NCI-H2196 treated with DMSO at 0.1 percent for 48 hours (cell line): ENCODE results near the gene ACTL7A.
"Not testable (repeated sequence)": the region's sequence is repeated elsewhere in the genome, so short reads cannot be mapped to it uniquely, and the experiment has no call there.

Experiments
- DNase-seq: peaks from one replicate; lab custom pipeline; 2025; ENCODE audit not compliant: unreplicated experiment; lab: John Stamatoyannopoulos, UW

Gene ACTL7A

DNA sequence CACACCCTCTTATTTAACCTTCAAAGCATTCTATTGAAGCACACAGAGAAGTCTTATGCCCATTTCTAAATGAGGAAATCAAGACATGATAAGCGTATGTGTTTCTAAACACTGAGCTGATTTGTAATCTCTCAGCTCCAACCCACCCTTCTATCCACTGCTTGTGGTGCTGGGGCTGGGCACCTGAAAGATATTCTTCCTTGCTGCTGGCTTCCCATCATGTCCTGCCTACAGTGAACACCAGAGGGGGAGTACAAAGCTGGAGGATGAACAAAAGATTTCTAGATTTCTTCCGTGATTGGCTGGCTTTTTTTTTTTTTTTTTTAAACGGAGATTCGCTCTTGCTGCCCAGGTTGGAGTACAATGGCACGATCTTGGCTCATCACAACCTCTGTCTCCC, 14.4 kb downstream of the ACTL7A start:
- no peak for DNase-seq

DNA sequence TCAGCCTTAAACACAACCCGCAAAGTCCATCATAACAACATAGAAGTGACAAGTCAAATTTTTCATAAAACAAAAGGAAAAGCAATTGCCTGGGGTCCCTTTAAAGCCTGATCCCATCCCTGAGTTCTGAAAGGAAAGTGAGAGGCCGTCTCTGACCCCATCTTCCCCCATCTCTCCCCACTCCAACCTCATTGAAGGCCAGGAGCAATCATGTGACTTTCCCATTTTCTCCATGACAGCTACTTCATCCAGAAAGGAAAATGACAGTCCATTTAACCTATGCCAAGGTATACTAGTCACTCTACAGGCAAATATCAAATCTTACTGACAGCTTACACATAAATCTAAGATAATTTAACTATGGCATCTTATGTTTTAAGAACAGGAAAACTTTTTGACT, 15.5 kb downstream of the ACTL7A start:
- DNase-seq, result no peak

DNA sequence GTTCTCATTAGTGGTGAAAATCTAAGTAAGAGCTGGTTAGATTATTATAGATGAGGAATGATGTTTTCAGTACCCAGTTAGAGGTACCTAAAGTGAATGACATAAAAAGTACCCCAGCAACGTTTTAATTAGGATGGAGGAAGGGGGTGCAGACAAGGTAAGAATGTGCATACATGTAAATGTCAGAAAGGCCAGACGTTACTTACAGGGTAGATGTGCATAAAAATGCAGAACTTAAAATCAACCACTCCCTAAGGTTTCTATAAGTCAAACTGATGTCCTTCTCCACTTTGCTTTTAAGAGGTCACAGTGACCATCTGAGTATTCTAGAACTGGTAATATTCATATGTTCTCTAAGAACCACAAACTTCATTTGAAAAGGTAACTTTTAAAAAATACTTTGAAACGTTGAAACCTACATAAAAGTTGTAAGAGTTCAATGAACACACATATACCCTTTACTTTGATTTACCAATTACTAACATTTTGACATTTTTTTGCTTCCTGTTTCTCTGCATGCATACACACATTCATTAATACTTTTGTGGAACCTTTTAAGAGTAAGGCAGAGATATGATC, 18.8 kb downstream of the ACTL7A start:
- no peak for DNase-seq

DNA sequence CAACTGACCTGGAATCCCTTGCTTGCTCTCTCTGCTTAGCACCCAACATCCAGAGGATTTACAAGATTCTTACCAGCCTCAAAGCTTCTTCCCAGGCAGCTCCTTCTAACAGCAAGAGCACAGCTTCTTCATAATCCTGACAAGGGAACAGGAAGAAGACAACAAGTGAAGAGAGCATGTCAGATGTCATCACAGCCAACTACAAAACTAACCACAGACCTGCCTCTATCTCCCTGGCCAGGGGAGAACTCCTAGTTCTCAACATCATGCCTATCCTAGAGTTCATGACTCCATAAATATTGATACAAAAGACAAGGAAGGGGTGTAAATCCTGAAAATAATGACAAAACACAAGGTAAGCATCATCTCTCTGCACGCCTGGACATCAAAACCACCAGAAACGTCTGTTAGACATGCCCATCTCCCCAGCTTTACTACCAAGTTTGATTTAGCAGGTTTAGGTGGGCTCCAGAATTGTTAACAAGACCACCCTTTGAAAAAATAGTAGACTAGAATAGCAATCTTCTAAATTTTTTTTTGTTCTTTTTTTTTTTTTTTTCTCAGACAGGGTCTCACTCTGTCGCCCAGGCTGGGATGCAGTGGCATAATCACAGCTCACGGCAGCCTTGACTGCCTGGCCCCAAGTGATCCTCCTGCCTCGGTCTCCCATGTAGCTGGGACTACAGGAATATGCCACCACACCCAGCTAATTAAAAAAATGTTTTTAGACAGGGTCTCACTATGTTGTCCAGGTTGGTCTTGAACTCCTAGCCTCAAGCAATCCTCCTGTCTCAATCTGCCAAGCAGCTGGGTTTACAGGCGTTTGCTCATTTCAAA, 20.2 kb downstream of the ACTL7A start:
- DNase-seq, result no peak

DNA sequence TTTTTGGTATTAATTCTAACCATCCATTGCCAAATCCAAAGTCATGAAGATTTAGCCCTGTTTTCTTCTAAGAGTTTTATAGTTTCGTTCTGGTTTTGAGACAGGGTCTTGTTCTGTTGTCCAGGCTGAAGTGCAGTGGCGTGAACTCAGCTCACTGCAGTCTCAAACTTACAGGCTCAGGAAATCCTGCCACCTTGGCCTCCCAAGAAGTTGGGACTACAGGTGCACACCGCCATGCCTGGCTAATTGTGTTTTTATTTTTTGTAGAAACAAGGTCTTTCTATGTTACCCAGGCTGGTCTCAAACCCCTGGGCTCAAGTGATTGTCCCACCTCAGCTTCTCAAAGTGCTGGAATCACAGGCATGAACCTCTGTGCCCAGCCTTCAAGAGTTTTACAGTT, 21.0 kb downstream of the ACTL7A start:
- DNase-seq, result no peak

DNA sequence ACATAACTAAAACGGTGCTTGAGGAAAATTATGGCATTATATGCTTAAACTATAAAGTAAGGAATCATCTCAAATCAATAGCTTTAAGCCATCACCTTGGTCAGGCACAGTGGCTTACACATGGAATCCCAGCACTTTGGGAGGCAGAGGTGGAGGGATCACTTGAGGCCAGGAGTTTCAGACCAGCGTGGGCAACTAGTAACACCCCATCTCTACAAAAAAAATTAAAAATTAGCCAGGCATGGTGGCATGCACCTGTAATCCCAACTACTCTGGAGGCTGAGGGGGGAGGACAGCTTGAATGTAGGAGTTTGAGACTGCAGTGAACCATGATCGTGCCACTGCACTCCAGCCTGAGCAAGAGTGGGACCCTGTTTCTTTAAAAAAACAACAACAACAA, 22.6 kb downstream of the ACTL7A start:
- no peak for DNase-seq

DNA sequence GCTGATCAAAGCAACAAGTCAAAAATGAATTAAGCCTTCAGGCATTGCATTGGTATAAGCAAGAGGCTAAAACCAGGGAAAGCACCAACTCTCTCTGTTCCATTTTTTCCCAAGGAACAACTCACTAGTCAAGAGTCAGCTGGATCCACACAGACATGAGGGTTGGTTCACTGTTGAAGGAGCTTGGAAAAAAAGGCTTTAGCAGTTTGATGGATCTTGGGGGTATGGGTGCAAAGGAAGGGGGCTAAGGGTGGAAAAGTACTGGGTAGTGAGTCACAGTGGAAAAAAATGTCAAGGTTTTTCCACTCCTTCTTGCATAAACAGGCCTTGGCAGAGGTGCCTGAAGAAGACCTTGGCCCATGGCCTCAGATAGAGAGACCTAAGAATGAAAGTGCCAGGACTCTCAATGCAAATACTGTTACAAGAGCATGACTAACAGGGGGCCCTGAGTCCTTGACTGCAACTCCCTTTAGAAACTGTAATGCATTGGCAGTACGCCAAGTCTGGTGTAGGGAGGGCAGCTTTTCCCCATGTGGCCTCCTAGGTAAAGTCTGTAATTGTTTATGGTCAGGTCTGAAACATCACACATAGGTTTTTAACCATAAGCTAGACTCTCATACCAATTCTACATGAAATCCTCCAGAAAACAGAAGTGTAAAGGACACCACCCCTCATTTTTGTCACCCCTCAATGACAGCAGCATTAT, 23.7 kb downstream of the ACTL7A start:
- DNase-seq, result peak; percentile 7

DNA sequence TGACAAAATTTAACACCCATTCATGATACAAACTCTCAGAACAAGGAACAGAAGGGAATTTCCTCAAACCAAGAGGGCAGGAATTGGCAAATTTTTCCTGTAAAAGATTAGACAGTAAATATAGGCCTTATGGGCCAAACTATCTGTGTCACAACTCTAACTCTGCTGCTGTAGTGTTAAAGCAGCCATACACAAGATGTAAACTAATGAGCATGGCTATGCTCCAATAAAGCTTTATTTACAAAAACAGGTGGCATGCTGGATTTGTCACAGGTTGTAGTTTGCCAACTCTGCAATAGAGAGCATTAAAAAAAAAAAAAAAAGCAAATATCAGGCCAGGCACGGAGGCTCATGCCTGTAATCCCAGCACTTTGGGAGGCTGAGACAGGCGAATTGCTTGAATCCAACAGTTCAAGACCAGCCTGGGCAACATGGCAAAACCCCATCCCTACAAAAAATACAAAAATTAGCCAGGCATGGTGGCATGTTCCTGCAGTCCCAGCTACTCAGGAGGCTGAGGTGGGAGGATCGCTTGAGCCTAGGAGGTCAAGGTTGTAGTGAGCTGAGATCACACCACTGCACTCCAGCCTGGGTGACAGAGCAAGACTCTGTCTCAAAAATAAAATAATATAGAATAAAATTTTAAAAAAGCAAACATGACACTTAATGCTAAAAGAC, 24.7 kb downstream of the ACTL7A start:
- not testable (repeated sequence) for DNase-seq

DNA sequence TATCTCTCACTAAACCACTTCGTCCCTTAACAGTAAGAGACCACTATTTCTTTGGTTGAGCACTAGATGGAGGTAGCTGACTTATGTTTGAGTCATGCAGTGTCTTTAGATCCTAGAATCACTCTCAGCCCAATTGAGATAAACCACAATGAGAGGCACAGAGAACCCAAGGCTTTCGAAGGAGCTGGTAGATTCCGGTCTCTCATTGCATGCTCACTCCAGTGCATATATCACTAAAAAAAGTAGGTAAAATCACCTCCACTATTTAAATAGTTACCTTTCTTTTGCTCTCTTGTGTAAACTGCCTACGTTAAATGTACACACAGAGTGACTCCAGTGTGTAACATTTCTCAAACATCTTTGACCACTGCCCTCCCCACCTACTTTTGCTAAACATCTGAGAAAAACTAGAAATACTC, 27.6 kb downstream of the ACTL7A start:
- DNase-seq, result peak; percentile 7

DNA sequence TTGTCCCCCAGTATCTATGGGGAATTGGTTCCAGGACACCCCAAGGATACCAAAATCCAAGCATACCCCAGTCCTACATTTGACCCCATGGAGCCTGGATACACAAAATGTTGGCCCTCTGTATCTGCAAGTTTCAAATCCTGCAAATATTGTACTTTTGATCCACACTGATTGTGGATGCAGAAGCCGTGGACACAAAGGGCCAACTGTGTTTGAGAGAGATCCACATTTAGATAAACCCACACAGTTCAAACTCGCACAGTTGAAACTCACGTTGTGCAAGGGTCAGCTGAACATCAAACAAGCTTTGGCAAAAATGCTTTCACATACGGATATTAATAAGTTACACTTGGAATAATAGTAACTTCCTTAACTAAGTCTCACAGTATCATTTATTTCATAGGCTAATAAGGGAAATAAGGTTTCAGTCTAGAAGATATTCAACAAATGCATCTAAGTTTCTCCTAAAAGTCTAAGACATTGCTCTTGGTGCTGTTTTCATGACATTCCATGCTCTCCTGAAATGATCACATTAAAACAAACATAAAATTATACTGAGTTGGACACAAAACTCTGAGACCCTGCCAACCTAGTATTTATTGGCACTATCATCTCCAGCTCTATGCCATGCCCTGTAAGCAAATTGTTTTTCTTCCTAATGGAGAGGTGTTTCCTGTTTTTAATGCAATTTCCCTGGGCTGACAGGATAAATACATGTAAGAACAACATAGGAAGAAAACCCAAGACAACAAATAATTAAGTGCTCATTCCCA, 32.3 kb downstream of the ACTL7A start:
- no peak for DNase-seq

DNA sequence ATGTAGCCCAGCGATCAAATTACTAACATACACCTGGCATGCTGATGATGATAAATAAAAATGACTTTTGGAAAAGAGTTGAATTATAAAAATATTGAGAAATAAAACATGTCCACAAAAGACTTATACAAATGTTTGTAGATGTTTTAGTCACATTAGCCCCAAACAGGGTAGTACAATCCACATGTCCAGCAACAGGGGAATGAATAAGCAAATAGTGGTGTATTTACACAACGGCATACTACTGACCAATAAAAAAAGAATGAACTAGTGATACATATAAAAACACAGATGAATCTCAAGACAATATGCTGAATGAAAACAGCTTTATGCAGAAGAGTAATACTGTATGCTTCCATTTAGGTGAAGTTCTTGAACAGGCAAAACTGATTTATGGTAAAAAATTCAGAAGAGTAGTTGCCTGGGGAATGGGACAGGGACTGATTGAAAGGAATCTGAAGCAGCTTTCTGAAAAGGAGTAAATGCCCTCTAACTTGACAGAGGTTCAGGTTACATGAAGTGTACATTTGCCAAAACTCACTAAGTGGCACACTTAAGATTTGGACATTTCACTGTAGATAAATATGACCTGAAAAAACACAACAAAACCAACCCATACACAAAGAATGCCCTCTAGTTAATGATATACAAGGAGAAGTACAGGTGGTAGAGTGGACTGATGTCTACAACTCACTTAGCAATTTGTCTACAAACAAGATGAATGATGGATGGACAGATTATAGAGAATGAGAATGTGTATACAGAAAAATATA, 35.4 kb downstream of the ACTL7A start:
- no peak for DNase-seq

DNA sequence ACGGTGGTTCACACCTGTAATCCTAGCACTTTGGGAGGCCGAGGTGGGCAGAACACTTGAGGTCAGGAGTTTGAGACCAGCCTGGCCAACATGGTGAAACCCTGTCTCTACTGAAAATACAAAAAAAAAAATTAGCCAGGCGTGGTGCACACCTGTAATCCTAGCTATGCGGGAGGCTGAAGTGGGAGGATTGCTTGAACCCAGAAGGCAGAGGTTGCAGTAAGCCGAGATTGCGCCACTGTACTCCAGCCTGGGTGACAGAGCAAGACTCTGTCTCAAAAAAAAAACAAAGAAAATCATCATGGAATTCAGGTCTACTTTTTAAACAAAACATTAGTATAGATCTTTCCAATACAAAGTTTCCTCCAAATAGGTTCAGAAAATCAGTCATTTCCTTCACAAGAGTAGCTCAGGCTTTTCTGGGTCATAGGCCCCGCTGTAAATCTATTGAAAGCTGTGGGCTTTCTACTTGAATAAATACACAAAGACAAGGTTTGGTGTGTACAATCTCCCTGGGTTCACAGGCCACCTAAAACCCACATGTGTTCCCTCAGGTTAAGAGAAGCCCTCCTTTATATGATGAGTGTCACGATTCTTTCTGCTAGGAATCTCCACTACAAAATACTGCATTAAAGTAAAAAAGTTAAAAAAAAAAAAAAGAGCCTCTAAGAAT, 37.1 kb downstream of the ACTL7A start:
- not testable (repeated sequence) for DNase-seq

DNA sequence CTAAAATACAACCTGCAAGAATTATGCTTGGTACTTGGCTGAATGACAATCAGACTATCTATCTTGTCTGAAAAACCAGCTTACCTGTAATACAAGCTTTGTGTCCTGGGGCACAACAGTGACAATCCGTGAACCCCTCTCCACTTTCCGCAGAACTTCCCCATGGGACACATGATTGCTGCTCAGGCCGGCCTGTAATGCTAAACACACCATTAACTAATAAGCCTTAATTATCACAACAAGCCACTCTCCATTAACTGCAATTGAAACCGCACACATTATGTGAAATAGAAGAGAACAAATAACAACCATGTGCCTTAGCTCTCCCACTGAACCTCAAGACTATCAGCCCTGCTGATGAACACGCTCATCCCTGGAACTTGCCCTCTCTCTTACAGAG, 38.1 kb downstream of the ACTL7A start:
- DNase-seq, result no peak

DNA sequence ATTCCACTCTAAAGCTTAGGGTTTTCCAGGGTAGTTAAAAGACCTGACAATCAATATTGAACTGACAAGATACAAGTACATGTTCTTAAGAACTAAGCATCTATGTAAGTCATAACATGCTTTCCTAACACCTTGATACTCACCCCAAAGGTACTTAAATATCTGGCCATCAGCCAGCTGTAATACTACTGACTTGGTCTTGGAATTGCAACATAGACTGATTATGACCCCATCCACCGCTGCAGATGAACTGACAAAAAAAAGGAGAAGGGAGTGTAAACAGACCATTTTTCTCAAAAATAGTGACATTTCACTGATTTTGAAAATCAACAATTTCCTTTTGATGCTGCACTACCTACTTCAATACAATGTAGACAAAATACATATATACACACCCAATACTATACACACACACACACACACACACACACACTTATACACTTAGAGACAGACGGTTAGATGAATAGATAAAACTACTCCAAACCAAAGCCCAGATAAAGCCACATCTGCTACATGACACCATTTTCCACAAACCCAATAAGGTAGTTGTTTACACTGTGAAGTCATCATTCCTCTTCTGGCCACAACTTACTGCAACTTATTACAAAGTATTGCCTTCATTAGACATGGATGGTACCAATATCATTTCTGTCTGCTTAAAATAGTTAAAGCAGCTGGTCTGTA, 41.5 kb downstream of the ACTL7A start:
- peak; percentile 23 for DNase-seq

DNA sequence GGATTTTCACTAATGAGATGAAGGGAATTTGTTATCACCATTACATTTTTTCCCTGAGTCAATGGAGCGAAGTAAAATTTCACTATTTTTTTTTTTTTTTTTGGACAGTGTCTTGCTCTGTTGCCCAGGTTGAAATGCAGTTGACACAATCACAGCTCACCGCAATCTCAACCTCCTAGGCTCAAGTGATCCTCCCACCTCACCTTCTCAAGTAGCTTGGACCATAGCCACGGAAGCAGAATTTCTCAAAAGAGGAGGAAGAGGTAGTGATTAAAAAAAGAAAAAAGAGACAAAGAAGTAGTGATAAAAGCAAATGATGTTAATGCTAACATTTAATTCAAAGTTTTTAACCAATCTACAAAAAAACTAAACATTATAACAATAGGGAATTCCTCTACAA, 42.1 kb downstream of the ACTL7A start:
- DNase-seq, result no peak

DNA sequence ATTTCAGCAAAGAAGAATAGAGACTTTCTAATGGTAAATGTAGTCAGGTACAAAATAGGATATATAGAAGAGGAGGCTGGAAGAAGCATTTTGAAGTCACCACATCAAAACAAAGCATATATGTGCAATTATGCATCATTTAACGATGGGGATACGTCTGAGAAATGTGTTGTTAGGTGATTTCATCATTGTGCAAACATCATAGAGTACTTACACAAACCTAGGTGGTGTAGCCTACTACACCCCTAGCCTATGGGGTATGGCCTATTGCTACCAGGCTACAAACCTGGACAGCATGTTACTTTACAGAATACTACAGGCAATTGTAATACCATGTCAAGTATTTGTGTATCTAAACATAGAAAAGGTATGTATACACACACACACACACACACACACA, 43.4 kb downstream of the ACTL7A start:
- DNase-seq, result no peak

DNA sequence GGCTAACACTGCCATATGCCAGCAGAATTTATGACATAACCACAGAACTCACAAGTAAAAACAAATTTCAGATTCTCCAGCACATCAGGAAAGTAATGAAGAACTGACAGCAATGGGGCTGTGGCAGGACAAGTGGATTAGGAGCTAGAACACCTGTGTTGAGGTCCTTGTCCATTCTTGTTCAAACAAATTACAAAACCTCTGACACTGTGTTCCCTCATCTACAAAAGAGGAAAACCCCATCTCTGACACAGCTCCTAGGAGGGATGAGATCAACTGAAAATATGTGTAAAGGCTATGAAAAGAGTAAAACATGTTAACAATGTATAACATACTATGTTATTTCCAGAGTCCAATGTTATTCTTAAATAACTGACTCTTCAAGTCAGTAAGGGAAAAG, 48.3 kb downstream of the ACTL7A start:
- no peak for DNase-seq

DNA sequence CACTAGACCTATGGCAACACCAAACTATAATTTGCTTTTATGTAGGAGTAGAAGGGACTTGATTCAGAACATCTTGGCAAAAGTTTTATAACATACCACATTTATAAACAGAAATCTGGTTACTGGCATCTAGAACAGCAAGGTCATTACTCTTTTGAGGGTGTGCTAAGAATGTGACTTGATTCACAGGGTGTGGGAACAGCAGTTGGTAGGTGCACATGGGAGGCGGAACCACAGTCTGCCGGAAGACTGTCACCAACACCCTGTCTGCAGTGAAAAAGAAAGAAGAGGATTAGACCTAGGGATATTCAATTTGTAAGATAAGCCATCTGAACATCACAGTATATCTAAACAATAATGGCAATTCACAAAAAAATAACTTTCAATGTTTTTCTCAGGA, 48.8 kb downstream of the ACTL7A start:
- no peak for DNase-seq

DNA sequence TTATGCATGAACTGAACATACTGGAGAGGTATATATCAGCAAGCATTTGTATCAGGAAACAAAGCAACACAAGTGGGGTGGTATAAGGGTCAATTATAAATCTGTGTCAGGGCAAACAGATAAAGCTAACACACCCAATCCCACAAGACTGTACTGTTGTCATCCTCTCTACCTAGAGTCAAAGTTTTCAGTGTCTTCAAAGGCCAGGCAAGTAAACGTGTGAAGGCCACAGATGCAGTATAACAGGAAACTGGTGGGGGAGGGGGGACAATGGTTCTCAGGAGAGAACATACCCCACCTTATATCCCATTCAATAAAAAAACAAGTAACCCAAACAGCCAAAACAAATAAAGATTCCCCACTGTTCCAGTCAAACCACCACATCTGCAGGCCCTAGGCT, 49.8 kb downstream of the ACTL7A start:
- no peak for DNase-seq
